H1 (cell line): ENCODE results near the gene SEMA6A. TPM values are rescaled to one million over a fixed set of nuclear protein-coding genes. Genes with fewer than 3 reads are reported as not detected.

Source experiments
- RAD21 ChIP-seq, 2 experiments: IDR thresholded peaks in 1 of 2; conservative IDR thresholded peaks in 1 of 2; 2 replicates each; pipeline ENCODE4 v1.6.1; 2011; ENCODE audit warnings: low read depth in 2 of 2, low read length in 2 of 2, improper control_type of control experiment in 1 of 2, inconsistent platforms in 1 of 2, mild to moderate bottlenecking in 1 of 2, moderate library complexity in 1 of 2
- polyA plus RNA-seq, 7 experiments: library from polyadenylated mRNA; depleted of rRNA in 3 of 7; stranded (reverse) in 5 of 7; unstranded in 2 of 7; fragments of >200 nt in 5 of 7; fragments of 200-250 nt in 2 of 7; gene quantifications; 1 replicate in 5 of 7; 2 replicates in 1 of 7; 4 replicates in 1 of 7; pipeline versions ENCODE4 v1.2.1 to v1.2.3, GENCODE V29; 2011 to 2013; ENCODE audit warnings: missing spikeins in 2 of 7, mixed read lengths in 2 of 7
- total RNA-seq: library from RNA; stranded (reverse); fragmentation: NEBNext Ultra II Directional; extraction: Animal tissue kit (Norgen Biotek cat#: 25700); gene quantifications from 2 replicates; pipeline ENCODE4 v1.2.1, GENCODE V29; 2021

The SEMA6A gene
- total and polyA plus RNA-seq, 2 of the 8 experiments (the other 6 are each of a cell fraction or from before 2014, with no cell fraction given), result 78.3 to 277 TPM

- no peak for TF ChIP-seq RAD21 (IDR thresholded peaks at IDR 0.05 in 1 of 2, conservative IDR thresholded peaks at IDR 0.05 in 1 of 2; ENCODE audit: low read depth in 2 of 2, low read length in 2 of 2)
Observed at GRCh38 chr5:116506488-116506887, 68.1 kb downstream of the SEMA6A start (continued).
